ENCODE results near the gene SORL1. TPM values are rescaled to one million over a fixed set of nuclear protein-coding genes. Genes with fewer than 3 reads are reported as not detected.

Gene SORL1
- total RNA-seq, 4 donors from 2014 or later = 7.1 to 12.6 (median 10.6) TPM

- 90 to 100% methylated on average over 1 to 3 of the region's 4 CpGs for WGBS, 2 donors (ENCODE audit: low coverage in 1 of 2)
- no peaks in the 10 kb centered on the region for H3K27me3 ChIP-seq
- H3K36me3 ChIP-seq = peaks cover 0 to 46% of the 10 kb centered on the region in 2 donors
- H3K27ac ChIP-seq = no peak overlapping the region
- TF ChIP-seq POLR2AphosphoS5 (IDR thresholded peaks at IDR 0.05) = no peak
- TF ChIP-seq EP300 (IDR thresholded peaks at IDR 0.05) = no peak
- TF ChIP-seq POLR2A (IDR thresholded peaks at IDR 0.05) = no peak
- TF ChIP-seq CTCF (IDR thresholded peaks at IDR 0.05) = no peak
- ATAC-seq = no peak
- no peaks in the 10 kb centered on the region for H3K9me3 ChIP-seq
- H3K4me1 ChIP-seq = no peaks in the 10 kb centered on the region
- no peak overlapping the region for H3K4me3 ChIP-seq
Measured at GRCh38 chr11:121606354-121606753, 154.2 kb downstream of the SORL1 start.

- Histone ChIP-seq H3K36me3 (peaks cover 0 to 46% of the 10 kb centered on the region in 2 donors), H3K27ac (no peak overlapping the region), H3K27me3 (no peaks in the 10 kb centered on the region), H3K4me3 (no peak overlapping the region), H3K9me3 (no peaks in the 10 kb centered on the region), H3K4me1 (no peaks in the 10 kb centered on the region)
- 96 to 100% methylated on average over 2 to 5 of the region's 5 CpGs for WGBS, 2 donors (ENCODE audit: low coverage in 1 of 2)
- no peak for ATAC-seq
- TF ChIP-seq POLR2AphosphoS5 (IDR thresholded peaks at IDR 0.05) (no peak), POLR2A (IDR thresholded peaks at IDR 0.05) (no peak), CTCF (IDR thresholded peaks at IDR 0.05) (no peak), EP300 (IDR thresholded peaks at IDR 0.05) (no peak)
Measured at GRCh38 chr11:121607341-121607740, 155.2 kb downstream of the SORL1 start.

- no peak overlapping the region for H3K27ac ChIP-seq
- TF ChIP-seq POLR2AphosphoS5 (IDR thresholded peaks at IDR 0.05) (no peak), POLR2A (IDR thresholded peaks at IDR 0.05) (no peak), CTCF (IDR thresholded peaks at IDR 0.05) (no peak), EP300 (IDR thresholded peaks at IDR 0.05) (no peak)
- no peaks in the 10 kb centered on the region for H3K27me3 ChIP-seq
- H3K36me3 ChIP-seq = peaks cover 0 to 46% of the 10 kb centered on the region in 2 donors
- no peaks in the 10 kb centered on the region for H3K9me3 ChIP-seq
- H3K4me1 ChIP-seq = peaks cover 0 to 8% (median 0%) of the 10 kb centered on the region in 3 donors
- 89 to 100% methylated on average over 1 to 4 of the region's 9 CpGs for WGBS, 2 donors (ENCODE audit: low coverage in 1 of 2)
- H3K4me3 ChIP-seq = no peak overlapping the region
- ATAC-seq = no peak
Measured at GRCh38 chr11:121608545-121609098, 156.5 kb downstream of the SORL1 start.

- no peak for ATAC-seq
- TF ChIP-seq EP300 (IDR thresholded peaks at IDR 0.05) (no peak), CTCF (IDR thresholded peaks at IDR 0.05) (no peak), POLR2AphosphoS5 (IDR thresholded peaks at IDR 0.05) (no peak), POLR2A (IDR thresholded peaks at IDR 0.05) (no peak)
- 86 to 92% methylated on average over 2 to 5 of the region's 6 CpGs for WGBS, 2 donors (ENCODE audit: low coverage in 1 of 2)
Measured at GRCh38 chr11:121610706-121611105, 158.6 kb downstream of the SORL1 start.

GRCh38 chr11:121611242-121611641 lies 159.1 kb downstream of the SORL1 start:
- no peak for ATAC-seq
- Histone ChIP-seq H3K9me3 (no peaks in the 10 kb centered on the region), H3K27ac (no peak overlapping the region), H3K4me3 (no peak overlapping the region), H3K36me3 (peaks cover 0 to 44% of the 10 kb centered on the region in 2 donors), H3K4me1 (peaks cover 0 to 12% (median 0%) of the 10 kb centered on the region in 3 donors), H3K27me3 (no peaks in the 10 kb centered on the region)
- no peak for TF ChIP-seq POLR2AphosphoS5 (IDR thresholded peaks at IDR 0.05)
- no peak for TF ChIP-seq EP300 (IDR thresholded peaks at IDR 0.05)
- no peak for TF ChIP-seq POLR2A (IDR thresholded peaks at IDR 0.05)
- TF ChIP-seq CTCF (IDR thresholded peaks at IDR 0.05) = no peak
- WGBS, 2 donors (ENCODE audit: low coverage in 1 of 2) = 86 to 94% methylated on average over 5 to 6 of the region's 6 CpGs

More at GRCh38 chr11:121610706-121611105, 158.6 kb downstream of the SORL1 start:
- no peaks in the 10 kb centered on the region for H3K27me3 ChIP-seq
- H3K36me3 ChIP-seq = peaks cover 0 to 44% of the 10 kb centered on the region in 2 donors
- peaks cover 0 to 12% (median 0%) of the 10 kb centered on the region in 3 donors for H3K4me1 ChIP-seq
- no peak overlapping the region for H3K4me3 ChIP-seq
- H3K27ac ChIP-seq = no peak overlapping the region
- H3K9me3 ChIP-seq = no peaks in the 10 kb centered on the region

All from gastroesophageal sphincter (tissue), 4 donors.